GM12878 (cell line): ENCODE results near the gene HACD3. TPM values are rescaled to one million over a fixed set of nuclear protein-coding genes. Genes with fewer than 3 reads are reported as not detected.

Experiments
- BACH1 ChIP-seq: fragments of 450-650 bp; IDR thresholded peaks from 2 replicates; pipeline ENCODE4 v1.6.1; 2017; ENCODE audit warnings: mild to moderate bottlenecking, borderline replicate concordance
- CBX5 ChIP-seq: sonication (generic); IDR thresholded peaks from 2 replicates; pipeline ENCODE4 v1.6.1; 2016; ENCODE audit warnings: low read depth, moderate library complexity, mild to moderate bottlenecking, inconsistent platforms
- EGR1 ChIP-seq, 2 experiments: IDR thresholded peaks; 1 replicate in 1 of 2; 2 replicates in 1 of 2; pipeline ENCODE4 v1.6.1; 2011 to 2012; ENCODE audit warnings: low read depth in 2 of 2, low read length in 2 of 2, borderline replicate concordance in 1 of 2, mild to moderate bottlenecking in 1 of 2, moderate library complexity in 1 of 2
- EP300 ChIP-seq, 2 experiments: fragments of 150-350 bp in 1 of 2; IDR thresholded peaks; 2 replicates each; pipeline ENCODE4 v1.6.1; 2011 to 2012; ENCODE audit warnings: low read depth in 2 of 2, low read length in 2 of 2, borderline replicate concordance in 1 of 2, improper control_type of control experiment in 1 of 2, inconsistent platforms in 1 of 2; ENCODE audit not compliant: control insufficient read depth in 1 of 2
- FOXM1 ChIP-seq: IDR thresholded peaks from 2 replicates; pipeline ENCODE4 v1.6.1; 2012; ENCODE audit warnings: low read depth, mild to moderate bottlenecking, inconsistent platforms, low read length, moderate library complexity
- GATAD2B ChIP-seq: fragments of 450-650 bp; conservative IDR thresholded peaks from 2 replicates; pipeline ENCODE4 v1.6.1; 2017; ENCODE audit warnings: low read depth, mild to moderate bottlenecking, moderate library complexity
- HCFC1 ChIP-seq: fragments of 150-350 bp; IDR thresholded peaks from 2 replicates; pipeline ENCODE4 v1.6.1; 2014; ENCODE audit warnings: low read length
- JUND ChIP-seq: IDR thresholded peaks from 2 replicates; pipeline ENCODE4 v1.6.1; 2012; ENCODE audit warnings: low read depth, mild to moderate bottlenecking, low read length, improper control_type of control experiment, moderate library complexity
- KAT2A ChIP-seq: conservative IDR thresholded peaks from 2 replicates; pipeline ENCODE4 v1.6.1; 2011; ENCODE audit warnings: low read depth, low read length; ENCODE audit not compliant: control insufficient read depth
- NR2F1 ChIP-seq: fragments of 450-650 bp; conservative IDR thresholded peaks from 2 replicates; pipeline ENCODE4 v1.6.1; 2017; ENCODE audit warnings: mild to moderate bottlenecking
- RCOR1 ChIP-seq: conservative IDR thresholded peaks from 2 replicates; pipeline ENCODE4 v1.6.1; 2012; ENCODE audit warnings: low read depth, low read length, improper control_type of control experiment
- STAT3 ChIP-seq: IDR thresholded peaks from 2 replicates; pipeline ENCODE4 v1.6.1; 2011; ENCODE audit warnings: low read depth, low read length, improper control_type of control experiment
- TCF7 ChIP-seq: IDR thresholded peaks from 2 replicates; pipeline ENCODE4 v1.6.1; 2014; ENCODE audit warnings: antibody characterized with exemption, borderline replicate concordance
- ZBTB4 ChIP-seq: fragments of 450-650 bp; formaldehyde crosslinking; IDR thresholded peaks from 2 replicates; pipeline ENCODE4 v1.4.0; 2022; ENCODE audit warnings: mild to moderate bottlenecking, moderate library complexity
- ZNF24 ChIP-seq: fragments of 450-650 bp; IDR thresholded peaks from 2 replicates; pipeline ENCODE4 v1.6.1; 2017; ENCODE audit warnings: antibody characterized with exemption, mild to moderate bottlenecking
- ZNF274 ChIP-seq: IDR thresholded peaks from one replicate; pipeline ENCODE4 v1.8.0; 2011; ENCODE audit not compliant: insufficient read length, insufficient read depth
- ZNF384 ChIP-seq: IDR thresholded peaks from 2 replicates; pipeline ENCODE4 v1.6.1; 2012; ENCODE audit warnings: low read depth, mild to moderate bottlenecking, low read length, improper control_type of control experiment, borderline replicate concordance
- ZZZ3 ChIP-seq: IDR thresholded peaks from 2 replicates; pipeline ENCODE4 v1.6.1; 2011; ENCODE audit warnings: low read depth; ENCODE audit not compliant: control insufficient read depth, insufficient read length
- polyA plus RNA-seq, 11 experiments: library from polyadenylated mRNA; depleted of rRNA in 4 of 11; unstranded in 6 of 11; stranded (reverse) in 5 of 11; fragments of >200 nt; fragmentation: Nextera tagmentation in 4 of 11; fragmentation: Illumina TruSeq in 1 of 11; extraction: Ambion mirVana in 4 of 11; extraction: Trizol in 1 of 11; gene quantifications; 1 replicate in 1 of 11; 2 replicates in 10 of 11; pipeline versions ENCODE4 v1.2.1 to v1.2.3, GENCODE V29; 2011 to 2016; ENCODE audit warnings: inconsistent platforms in 2 of 11, missing spikeins in 2 of 11, low read depth in 1 of 11
- total RNA-seq, 4 experiments: library from RNA; depleted of rRNA in 3 of 4; stranded (reverse); fragments of >200 nt in 3 of 4; fragmentation: Illumina TruSeq in 1 of 4; extraction: Trizol in 1 of 4; gene quantifications; 2 replicates each; pipeline versions ENCODE4 v1.2.1 to v1.2.3, GENCODE V29; 2013 to 2021
- TF ChIP-seq, protein P1 (sequence below): fragments of 450-650 bp; IDR thresholded peaks from 2 replicates; pipeline ENCODE4 v1.6.1; 2017; ENCODE audit warnings: low read depth, mild to moderate bottlenecking, moderate library complexity
- TF ChIP-seq, protein P2 (sequence below): fragments of 450-650 bp; IDR thresholded peaks from 2 replicates; pipeline ENCODE4 v1.6.1; 2016; ENCODE audit warnings: mild to moderate bottlenecking

HACD3 gene
- total and polyA plus RNA-seq, 10 of the 15 experiments (the other 5 are each of a cell fraction or from before 2014, with no cell fraction given): 25.9 to 75.8 (median 48.3) TPM

- TF ChIP-seq ZNF274 (no peak), STAT3 (no peak), CBX5 (peak; percentile 91; the same call in 1 of the 2 replicates), RCOR1 (0 out of 2 replicates have a peak, but pooled peaks have one; percentile 87), EGR1 (IDR thresholded peaks at IDR 0.05; ENCODE audit: borderline replicate concordance in 1 of 2, low read depth in 2 of 2, low read length in 2 of 2) (peak in 1 of 2 experiments; percentile 31; a peak in 1 of 3 replicates), EP300 (IDR thresholded peaks at IDR 0.05; ENCODE audit: borderline replicate concordance in 1 of 2, control insufficient read depth in 1 of 2, low read depth in 2 of 2, low read length in 2 of 2) (peak in 1 of 2 experiments; percentile 27; a peak in 1 of 4 replicates), ZZZ3 (no peak), NR2F1 (peak; percentile 80; the same call in 1 of the 2 replicates), FOXM1 (peak; percentile 58; the same call in 1 of the 2 replicates), TCF7 (no peak), ZNF24 (peak; percentile 83; the same call in 1 of the 2 replicates), GATAD2B (peak; percentile 79; the same call in 1 of the 2 replicates), HCFC1 (peak; percentile 83), KAT2A (no peak), BACH1 (peak; percentile 59; the same call in 1 of the 2 replicates), JUND (no peak), ZNF384 (no peak; the same call in 1 of the 2 replicates), ZBTB4 (no peak)
- TF ChIP-seq, protein P1, sequence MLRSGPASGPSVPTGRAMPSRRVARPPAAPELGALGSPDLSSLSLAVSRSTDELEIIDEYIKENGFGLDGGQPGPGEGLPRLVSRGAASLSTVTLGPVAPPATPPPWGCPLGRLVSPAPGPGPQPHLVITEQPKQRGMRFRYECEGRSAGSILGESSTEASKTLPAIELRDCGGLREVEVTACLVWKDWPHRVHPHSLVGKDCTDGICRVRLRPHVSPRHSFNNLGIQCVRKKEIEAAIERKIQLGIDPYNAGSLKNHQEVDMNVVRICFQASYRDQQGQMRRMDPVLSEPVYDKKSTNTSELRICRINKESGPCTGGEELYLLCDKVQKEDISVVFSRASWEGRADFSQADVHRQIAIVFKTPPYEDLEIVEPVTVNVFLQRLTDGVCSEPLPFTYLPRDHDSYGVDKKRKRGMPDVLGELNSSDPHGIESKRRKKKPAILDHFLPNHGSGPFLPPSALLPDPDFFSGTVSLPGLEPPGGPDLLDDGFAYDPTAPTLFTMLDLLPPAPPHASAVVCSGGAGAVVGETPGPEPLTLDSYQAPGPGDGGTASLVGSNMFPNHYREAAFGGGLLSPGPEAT: peak; percentile 96
- TF ChIP-seq, protein P2, sequence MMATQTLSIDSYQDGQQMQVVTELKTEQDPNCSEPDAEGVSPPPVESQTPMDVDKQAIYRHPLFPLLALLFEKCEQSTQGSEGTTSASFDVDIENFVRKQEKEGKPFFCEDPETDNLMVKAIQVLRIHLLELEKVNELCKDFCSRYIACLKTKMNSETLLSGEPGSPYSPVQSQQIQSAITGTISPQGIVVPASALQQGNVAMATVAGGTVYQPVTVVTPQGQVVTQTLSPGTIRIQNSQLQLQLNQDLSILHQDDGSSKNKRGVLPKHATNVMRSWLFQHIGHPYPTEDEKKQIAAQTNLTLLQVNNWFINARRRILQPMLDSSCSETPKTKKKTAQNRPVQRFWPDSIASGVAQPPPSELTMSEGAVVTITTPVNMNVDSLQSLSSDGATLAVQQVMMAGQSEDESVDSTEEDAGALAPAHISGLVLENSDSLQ: peak; percentile 59; the same call in 1 of the 2 replicates
- TF ChIP-seq, all 136 proteins: peak for 83
Observed at GRCh38 chr15:65610871-65611718, 80.8 kb downstream of the HACD3 start, which contains the start of gene INTS14 (continued).
